ENCODE results near the gene NODAL.
"Not testable (repeated sequence)": the region's sequence is repeated elsewhere in the genome, so short reads cannot be mapped to it uniquely, and the experiment has no call there.

NODAL gene

GRCh38 chr10:70441161-70441894 lies at the start of gene NODAL:
TSS of gene NODAL (minus strand) at chr10:70441681. CDS start at chr10:70441667, 14 bp downstream.
- DNase-seq (ENCODE audit: low read depth in 2 of 2): no peak

GRCh38 chr10:70490142-70490541 lies 48.7 kb upstream of the NODAL start:
- no peak for DNase-seq (ENCODE audit: low read depth in 2 of 2)

DNA sequence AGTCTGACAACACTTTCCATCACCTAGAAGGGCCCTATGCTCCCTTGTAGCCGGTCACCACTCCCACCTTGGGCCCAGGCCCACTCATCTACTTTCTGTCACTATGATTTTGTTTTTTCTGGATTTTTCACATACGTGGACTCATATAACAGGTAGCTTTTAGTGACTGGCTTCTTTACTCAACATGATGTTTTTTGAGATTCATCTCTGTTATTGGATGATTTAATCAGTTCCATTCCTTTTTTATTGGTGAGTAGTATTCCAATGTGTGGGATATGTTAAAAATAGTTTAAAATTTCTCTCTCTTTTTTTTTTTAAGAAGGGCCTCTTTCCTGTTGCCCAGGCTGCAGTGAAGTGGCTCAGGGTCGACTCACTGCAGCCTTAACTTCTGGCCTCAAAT lies 46.3 kb upstream of the NODAL start:
- DNase-seq (ENCODE audit: low read depth in 2 of 2): no peak

- not testable (repeated sequence) for DNase-seq (ENCODE audit: low read depth in 2 of 2)
Measured at GRCh38 chr10:70483872-70484271, 42.4 kb upstream of the NODAL start.

DNA sequence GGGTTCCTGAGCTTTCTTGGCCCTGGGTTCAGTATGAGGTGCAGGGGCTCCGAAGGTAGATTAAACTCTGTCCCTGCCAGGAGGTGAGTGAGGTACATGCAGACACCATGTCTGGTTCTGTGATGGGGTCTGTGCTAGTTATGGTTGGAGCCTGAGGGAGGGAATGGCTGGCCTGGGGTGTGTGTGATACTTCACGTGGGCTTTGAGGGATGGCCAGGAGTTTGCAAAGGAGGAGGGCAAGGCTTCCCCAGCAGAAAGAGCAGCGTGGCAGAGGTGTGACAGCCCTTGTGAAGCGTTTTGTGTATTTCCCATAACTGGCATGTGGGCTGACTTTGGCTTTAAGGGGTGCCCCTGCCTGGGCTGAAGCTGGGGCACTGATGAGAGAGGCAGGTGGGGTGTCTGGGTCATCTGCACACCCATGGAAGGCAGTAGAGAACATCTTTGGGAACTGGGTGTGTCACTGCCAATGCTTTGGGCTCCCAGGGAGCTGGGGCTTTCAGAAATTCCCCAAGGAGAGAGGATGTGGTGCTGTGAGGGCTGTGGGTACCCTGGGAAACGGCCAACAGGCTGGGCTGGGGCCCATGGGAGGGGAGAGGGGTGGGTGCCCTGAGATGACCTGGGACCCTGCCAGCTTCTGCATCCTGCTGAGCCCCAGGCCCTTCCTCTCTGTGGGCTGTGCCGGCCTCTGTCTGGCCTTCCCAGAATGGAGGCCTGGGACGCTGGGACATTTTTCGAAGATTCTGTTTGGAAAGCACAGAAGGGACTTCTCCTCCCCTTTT lies 41.7 kb upstream of the NODAL start:
- no peak for DNase-seq (ENCODE audit: low read depth in 2 of 2)

DNA sequence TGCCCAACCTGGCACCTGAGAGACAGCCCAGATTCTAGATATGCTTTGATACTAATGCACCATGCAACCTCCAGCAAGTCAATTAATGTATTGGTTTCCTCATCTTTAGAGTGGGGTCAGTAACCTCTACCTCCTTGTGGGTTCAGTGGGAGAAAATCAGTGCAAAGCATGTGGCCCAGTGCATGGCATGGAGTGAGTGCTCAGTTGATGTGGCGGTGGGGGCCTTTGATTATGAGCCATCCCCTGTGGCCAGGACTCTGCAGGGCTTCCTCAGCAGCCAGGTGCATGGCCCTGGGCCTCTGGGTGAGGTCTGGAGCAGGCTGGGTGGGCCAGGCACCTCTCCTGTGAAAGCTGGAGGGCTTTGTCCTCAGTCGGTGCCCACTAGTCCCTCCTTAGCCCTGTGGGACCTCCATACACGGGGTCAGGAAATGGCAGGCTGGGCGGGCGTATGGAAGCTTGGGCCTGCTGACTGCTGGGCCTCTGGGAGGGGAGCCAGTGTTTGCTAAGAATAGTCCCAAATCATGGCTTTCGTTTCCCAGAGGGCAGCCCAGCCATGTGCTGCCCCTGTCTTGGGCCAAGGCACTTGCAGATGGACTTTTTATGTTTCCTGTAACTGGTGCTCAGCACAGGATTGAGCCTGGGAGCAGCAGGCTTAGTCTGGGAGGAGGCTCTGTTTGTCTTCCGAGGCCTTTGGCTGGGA lies 40.5 kb upstream of the NODAL start:
- no peak for DNase-seq (ENCODE audit: low read depth in 2 of 2)

DNA sequence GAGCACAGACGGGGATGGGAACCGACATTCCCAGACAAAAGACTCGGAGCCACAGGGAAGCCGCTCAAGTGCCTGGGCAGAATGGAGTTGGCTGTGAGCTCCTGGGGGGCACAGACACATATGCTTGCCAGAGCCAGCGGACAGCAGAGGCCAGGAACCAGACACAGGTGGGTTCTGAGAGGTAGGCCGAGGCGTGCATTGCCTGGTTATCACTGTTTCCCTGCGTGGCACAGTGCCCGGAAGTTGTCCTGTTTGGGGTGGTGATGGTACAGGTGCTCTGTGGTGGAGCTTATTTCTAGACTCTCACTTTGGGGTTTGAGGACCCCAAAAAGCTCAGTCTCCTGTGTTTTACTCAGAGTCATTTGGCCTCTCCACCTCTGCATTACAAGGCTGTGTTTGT lies 39.6 kb upstream of the NODAL start:
- no peak for DNase-seq (ENCODE audit: low read depth in 2 of 2)

DNA sequence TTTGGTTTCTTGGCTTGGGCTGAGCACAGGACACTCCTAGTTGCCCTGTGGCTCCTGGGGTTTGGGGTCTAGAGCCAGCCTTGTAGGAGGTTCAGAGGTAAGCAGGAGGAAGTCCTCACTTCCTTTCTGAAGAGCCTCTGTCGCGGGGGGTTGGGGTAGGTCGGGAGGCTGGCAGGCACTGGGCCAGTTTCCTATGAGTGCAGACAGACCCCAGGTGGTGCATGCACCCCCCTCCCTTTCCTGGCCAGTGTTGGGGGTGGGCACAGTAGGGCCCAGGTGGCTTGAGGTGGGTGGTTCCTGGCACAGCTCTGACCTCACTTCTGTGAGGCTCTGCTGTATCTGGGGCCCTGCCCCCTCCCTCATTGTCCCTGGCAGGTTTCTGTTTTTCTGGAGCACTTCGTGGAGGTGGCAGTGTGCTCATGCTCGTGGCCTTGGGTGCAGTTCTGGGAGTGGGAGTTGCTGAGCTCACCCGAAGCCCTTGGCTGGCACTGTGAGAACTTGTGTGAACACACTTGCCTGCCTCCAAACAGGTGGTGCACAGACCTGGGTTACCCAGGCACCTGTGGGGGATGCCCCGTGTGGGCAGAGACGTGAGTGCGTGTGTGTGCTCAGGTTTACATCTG lies 38.9 kb upstream of the NODAL start:
- no peak for DNase-seq (ENCODE audit: low read depth in 2 of 2)

GRCh38 chr10:70479626-70480238 lies 38.3 kb upstream of the NODAL start:
- no peak for DNase-seq (ENCODE audit: low read depth in 2 of 2)

DNA sequence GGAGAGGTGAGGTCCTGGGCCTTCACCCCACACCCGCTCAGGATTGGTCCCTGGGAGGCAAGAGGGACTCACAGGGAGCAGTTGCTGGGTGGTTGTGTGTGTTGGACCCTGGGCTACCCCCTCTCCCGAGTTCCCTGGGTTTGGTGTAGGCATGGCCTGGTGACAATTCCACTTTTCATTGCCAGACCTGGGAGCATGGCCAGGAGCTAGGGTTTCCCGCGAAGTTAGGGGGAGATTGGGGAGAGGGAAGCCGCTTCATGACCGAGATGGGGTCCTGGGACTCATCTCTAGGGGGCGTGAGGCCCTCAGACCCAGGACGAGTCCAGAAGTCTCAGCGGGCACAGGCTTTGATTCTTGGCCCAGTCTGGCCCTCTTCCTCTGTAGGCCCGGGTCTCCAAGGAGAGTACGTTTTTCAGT lies 37.7 kb upstream of the NODAL start:
- DNase-seq (ENCODE audit: low read depth in 2 of 2): no peak

DNA sequence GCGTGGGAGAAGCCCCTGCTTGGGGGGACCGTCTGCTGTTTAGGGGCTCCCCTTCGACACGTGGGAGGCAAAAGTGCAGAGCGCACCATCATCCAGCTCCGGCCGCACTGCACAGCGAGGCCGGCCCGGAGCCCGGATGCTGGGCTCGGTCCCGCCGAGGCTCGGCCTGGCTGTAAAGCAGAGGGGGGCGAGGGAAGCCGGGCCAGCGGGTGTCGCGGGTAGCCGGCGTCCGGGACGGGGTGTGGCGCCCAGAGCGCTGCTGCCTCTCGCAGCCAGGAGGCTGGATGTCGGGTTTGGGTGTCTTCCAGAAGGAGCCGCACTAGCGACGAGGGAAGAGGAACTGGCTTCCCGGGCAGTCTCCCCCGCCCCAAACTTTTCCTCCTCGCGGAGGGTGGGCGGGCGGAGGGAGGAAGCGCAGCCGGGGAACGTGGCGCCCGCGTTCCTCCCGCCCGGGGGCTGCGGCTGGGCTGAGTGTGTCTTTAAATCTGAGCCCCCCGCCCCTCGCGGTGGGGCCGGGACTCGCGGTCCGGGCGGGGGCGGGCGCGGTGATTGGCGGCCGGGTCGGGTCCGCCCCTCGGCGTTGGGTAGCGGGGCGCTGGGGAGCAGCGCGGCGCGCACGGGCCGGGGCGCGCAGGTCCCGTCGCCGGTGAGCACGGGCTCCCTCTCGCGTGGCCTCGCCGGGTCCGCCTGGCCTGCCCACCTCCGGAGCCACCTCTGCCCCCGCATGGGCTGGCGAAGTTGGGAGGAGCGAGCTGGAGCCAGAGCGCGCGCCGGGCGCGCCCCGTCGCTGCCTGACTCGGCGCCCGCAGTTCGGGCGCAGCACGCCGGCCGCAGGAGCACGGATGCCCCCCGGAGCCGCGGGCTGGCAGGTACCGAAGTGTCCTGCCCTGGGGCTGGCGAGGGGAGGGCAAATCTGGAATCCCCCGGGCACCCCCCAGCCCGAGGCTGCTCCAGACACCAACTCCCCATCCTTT lies 37.0 kb upstream of the NODAL start, which contains the start of gene PALD1:
Gene PALD1 (plus strand): TSS at position 577 of the 974 bp plus-strand sequence. CDS start 47,185 bp downstream, outside the sequence.
- peak; percentile 11 to 22 for DNase-seq (ENCODE audit: low read depth in 2 of 2)

- peak; percentile 57 to 60 for DNase-seq (ENCODE audit: low read depth in 2 of 2)
Measured at GRCh38 chr10:70477661-70478162, 36.2 kb upstream of the NODAL start.

GRCh38 chr10:70476249-70477035 lies 35.0 kb upstream of the NODAL start:
- no peak for DNase-seq (ENCODE audit: low read depth in 2 of 2)

GRCh38 chr10:70475661-70476060 lies 34.2 kb upstream of the NODAL start:
- DNase-seq (ENCODE audit: low read depth in 2 of 2): no peak

DNA sequence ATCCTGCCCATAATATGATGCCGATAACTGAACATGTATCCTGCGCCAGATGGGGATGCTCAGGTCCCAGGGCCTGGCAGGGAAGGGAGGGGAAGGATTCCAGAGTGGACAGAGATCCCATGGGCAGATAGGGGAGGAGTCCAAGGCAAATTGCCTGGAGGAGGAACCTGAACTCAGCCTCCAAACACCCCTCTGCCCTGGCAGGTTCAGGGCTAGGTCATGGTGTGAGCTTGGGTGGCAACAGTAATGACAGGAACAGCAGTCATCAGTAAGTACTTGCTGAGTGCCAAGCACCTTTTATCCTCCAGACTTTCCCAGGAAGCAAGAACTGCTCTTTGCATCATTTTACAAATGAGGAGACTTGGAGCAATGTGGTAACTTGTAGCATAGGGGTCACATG lies 33.3 kb upstream of the NODAL start:
- no peak for DNase-seq (ENCODE audit: low read depth in 2 of 2)

DNA sequence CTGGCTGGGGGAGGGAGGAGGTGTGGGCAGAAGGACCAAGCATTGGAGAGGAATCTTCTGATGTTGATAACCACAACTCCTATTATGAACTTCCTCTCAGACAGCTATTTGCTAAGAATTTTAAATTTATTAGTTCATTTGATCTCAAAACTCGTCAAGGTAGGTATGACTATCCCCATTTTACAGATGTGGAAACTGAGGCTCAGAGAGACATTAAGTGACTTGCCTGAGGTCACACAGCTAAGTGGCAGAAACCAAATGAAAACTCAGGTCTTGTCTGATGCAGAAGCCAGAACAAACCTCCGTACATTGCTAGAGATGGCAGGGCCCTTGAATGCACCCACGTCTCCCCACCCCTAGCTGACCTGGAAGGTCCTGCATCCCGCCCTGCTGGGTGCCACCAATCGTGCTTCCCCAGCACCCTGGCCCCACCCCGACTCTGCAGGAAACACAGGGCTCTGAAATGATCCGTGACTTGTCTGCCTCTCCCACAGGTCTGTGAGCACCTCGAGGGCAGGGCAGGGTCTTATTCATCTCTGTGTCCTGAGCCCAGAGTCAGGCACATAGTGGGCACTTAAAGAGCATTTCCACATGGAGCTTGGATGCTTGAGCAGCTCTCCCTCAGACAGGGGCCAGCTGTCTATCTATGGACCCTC lies 31.4 kb upstream of the NODAL start:
- no peak for DNase-seq (ENCODE audit: low read depth in 2 of 2)

- no peak for DNase-seq (ENCODE audit: low read depth in 2 of 2)
Measured at GRCh38 chr10:70466951-70467350, 25.5 kb upstream of the NODAL start.

GRCh38 chr10:70465832-70466231 lies 24.4 kb upstream of the NODAL start:
- DNase-seq (ENCODE audit: low read depth in 2 of 2): no peak

GRCh38 chr10:70465278-70465677 lies 23.8 kb upstream of the NODAL start:
- DNase-seq (ENCODE audit: low read depth in 2 of 2): no peak
